Midbrain (tissue), 1 donor: ENCODE measurements around the gene PGBD2.
"Not testable (repeated sequence)": the region's sequence is repeated elsewhere in the genome, so short reads cannot be mapped to it uniquely, and the experiment has no call there.

Experiments
- DNase-seq: peaks from one replicate; lab custom pipeline; 2025; lab: John Stamatoyannopoulos, UW

The PGBD2 gene

DNA sequence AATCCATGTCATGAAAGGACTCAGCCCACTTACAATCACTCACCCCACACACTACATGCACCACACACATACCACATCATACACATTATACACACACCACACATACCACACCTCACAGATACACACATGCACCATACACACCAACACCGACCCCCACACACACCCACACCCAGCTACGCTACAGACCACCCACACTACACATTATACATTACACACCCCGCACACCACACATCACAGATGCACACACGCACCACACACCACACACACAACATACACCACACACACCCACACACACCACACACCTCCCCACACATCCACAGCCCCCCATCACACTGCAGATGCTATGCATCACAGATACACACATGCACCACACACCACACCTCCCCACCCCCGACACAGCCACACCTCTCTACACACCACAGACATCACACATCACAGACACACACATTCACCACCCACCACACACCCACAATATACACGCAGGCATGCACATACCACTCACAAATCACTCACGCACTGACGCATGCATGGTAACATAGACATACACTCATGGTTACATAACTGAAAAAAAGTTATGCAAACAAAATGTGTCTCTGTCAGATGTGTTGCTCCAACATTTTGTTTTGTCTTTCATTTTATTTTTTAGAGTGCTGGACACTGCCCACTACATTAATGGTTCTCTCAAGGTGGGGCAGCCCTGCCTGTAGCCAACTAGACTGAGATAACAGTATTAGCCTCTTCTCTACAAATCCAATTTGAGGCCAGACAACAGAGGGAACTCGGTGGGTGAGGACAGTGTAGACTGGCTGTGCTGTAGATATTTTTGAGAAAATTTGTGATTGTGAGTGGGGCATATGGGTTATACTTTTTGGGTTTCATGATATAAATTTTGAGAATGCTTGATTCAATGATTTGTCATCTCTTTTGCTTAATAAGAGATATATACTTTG, 15.2 kb upstream of the PGBD2 start:
- DNase-seq = no peak

- no peak for DNase-seq
Observed at GRCh38 chr1:248891758-248892157, 14.3 kb upstream of the PGBD2 start.

DNA sequence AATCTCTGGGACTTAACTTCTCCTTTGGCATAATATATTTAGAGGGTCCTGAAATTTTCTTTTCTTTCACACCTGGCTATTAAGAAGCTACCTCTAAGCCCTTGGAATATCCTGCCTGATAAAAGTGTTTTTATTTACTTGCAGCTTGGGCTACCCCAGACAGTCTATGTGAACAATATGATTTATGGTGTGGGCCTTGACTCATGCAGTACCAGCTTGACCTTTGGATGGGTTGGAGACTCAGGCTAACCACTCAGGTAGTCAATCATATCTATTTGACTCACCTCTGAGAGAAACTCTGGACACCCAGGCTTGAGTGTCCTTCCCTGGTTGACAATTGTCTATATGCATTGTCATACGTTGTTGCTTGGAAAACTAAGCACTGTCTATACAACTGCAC, 13.4 kb upstream of the PGBD2 start:
- no peak for DNase-seq

DNA sequence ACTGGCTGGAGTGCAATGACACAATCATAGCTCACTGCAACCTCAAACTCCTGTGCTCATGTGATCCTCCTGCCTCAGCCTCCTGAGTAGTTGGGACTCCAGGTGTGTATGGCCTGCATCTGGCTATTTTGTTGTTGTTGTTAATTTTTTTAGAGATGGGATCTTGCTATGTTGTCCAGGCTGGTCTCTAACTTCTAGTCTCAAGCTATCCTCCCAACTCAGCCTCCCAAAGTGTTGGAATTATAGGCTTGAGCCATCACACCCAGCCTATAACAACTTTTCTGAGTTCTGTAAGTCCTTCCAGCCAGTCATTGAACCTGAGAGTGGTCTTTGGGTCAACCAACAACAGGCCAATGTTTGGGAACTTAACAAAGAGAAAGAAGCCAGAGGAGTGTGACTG, 11.2 kb upstream of the PGBD2 start:
- DNase-seq = no peak

DNA sequence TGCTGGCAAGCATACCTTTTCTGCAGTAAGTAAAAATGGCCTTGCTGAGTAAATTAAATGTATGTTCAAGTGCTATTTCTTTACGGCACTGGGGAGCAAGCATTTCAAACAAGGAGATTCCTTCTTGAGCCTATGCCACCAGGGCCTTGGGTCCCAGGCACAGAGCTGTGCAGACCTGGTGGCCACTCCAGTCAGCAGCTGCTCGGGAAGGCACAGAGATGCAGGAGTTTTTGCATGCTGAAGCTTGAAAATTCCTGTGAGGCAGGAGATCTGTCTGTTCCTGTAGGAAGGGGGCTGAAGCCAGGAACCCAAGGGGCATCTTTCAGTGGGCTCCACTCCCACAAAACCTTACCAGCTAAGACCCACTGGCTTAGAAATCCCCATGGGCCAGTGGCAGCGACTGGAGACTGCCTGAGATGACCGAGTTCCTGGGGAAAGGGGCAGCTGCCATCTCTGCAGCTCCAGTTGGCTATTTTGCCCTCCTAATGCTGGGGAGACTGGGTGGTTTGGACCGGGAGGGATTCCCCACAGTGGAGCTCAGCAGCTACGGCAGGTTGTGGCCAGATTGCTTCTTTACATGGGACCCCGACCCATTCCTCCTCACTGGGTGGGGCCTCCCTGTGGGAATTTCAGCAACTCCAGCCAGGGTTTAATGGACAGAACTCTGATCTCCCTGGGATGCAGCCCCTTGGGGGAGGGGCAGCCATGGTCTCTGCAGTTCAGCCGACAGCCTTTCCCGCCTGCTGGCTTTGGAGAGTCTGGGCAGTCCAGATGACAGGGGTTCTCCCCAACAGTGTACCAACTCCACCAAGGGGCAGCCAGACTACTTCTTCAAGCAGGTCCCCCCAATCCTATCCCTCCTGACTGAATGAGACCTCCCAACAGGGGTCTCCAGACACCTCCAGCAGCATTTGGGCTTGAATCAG, 8.4 kb upstream of the PGBD2 start:
- no peak for DNase-seq

- no peak for DNase-seq
Observed at GRCh38 chr1:248900637-248901036, 5.4 kb upstream of the PGBD2 start.

DNA sequence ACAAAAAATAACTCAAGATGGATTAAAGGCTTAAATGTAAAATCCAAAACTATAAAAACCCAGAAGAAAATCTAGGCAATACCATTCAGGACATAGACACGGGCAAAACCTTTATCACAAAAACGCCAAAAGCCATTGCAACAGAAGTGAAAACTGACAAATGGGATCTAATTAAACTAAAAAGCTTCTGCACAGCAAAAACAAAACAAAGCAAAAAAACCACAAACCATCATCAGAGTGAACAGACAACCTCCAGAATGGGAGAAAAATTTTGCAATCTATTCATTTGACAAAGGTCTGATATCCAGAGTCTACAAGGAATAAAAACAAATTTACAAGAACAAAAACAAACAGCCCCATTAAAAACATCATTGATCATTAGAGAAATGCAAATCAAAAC, 4.5 kb upstream of the PGBD2 start:
- DNase-seq = no peak

GRCh38 chr1:248904437-248905216, 1.4 kb upstream of the PGBD2 start:
- no peak for DNase-seq

DNA sequence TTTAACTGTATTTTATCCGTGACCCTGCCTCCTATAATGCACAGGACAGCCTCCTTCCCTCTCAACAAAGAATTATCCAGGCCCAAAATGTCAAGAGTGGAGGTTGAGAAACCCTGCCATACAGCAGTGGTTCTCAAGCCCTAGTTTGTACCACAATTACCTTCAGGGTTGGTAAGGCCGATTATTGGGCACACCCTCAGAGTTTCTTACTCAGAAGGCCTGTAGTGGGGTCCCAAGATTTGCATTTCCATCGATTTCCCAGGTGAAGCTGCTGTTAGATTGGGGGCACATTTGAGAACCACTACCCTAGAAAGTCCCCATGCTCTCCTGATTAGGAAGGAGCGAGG, 400 bp upstream of the PGBD2 start:
- DNase-seq = no peak

- DNase-seq = no peak
Observed at GRCh38 chr1:248906753-248907661, 972 bp downstream of the PGBD2 start.

DNA sequence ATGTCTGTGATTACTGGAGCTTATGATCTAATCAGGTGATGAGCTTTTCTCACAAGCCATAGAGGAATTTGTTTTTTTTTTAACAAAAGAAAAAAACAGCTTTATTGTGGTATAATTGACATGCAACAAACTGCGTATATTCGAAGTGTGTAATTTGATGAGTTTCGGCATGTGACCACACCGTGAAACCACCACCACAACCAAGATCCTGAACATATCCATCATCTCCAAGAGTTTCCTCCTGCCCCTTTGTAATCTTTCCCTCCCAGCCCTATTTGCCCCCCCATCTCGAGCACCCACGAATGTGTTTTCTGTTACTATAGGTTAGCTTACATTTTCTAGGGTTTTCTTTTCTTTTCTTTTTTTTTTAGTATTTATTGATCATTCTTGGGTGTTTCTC, 4.7 kb downstream of the PGBD2 start:
- no peak for DNase-seq

DNA sequence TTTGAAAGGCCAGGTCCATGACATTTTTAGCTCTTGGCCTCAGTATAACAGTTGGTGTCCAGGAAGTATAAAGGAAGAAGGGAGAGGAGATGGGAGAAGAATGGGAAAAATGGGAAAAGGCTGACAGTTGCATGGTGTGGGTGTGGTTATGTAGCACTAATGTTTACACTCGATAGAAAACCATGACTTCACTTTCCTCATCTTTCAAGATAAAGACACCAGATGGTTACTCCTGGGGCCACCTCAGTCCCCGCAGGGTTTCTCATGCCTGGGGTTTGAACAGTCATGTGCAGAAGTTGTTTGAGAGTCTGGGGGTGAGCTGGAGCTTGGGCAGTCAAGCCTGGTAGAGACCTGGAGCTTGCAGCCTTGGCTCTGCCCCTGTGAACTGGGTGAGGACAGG, 7.9 kb downstream of the PGBD2 start:
- DNase-seq = no peak

DNA sequence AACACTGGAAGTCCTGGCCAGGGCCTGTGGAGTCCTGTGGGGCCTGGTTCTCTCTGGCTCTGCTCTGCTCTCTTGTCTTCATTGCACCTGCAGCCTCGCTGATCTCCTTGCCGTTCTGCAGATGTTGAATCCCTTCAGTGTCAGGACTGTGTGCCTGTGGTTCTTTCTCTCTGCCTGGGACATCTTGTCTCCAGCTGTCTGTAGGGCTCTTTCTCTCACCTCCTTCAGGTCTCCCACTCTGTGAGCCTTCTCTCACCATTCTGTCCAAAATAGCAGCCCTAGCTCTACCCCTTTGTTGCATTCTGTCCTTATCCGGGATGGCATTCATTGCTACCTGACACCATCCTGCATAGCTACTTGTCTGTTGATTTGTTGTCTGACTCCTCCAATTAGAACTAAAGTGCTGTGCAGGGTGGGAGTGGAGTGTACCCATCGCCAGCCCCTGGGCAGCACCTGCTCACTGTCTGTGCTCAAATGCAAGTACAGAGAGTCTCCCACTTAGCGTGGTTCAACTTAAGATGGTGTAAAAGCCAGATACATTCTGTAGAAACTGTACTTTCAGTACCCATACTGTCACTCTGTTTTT, 8.9 kb downstream of the PGBD2 start:
- no peak for DNase-seq

DNA sequence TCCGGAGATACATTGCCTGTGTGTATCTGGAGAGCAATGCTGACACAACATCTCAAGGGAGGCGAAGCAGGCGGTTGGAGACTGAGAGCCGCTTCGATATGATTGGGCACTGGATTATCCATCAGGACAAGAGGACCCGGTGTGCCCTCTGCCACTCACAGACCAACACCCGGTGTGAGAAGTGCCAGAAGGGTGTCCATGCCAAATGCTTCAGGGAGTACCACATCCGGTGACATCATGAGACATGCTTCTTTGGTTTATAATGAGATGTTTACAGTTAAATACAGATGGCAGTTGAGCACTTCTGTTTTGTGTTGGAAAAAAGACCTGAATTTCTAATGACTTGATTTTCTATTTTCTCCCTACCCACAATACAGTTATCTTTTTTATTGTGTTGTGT, 12.1 kb downstream of the PGBD2 start:
- no peak for DNase-seq

GRCh38 chr1:248923352-248924338, 17.6 kb downstream of the PGBD2 start:
- DNase-seq = no peak

GRCh38 chr1:248924696-248925532, 18.9 kb downstream of the PGBD2 start:
- peak; percentile 44 for DNase-seq

DNA sequence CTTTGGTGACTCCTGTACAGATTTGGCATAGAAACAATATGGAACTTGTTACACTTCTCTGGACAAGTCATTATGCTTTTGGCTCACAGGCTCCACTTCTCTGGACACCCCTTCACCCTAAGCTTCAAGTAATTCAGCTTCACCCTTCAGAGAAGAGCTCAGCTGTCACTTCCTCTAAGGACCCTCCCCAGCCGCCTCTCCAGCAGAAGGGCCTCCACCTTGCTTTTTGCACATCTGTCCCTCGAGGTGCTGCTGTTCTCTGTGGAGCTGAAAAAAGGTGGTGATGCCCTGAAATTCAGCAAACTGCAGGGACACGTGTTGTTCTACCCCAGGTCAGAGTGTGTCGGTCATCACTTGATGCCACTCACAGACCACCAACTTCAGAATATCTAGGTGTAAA, 19.8 kb downstream of the PGBD2 start:
- DNase-seq = not testable (repeated sequence)

DNA sequence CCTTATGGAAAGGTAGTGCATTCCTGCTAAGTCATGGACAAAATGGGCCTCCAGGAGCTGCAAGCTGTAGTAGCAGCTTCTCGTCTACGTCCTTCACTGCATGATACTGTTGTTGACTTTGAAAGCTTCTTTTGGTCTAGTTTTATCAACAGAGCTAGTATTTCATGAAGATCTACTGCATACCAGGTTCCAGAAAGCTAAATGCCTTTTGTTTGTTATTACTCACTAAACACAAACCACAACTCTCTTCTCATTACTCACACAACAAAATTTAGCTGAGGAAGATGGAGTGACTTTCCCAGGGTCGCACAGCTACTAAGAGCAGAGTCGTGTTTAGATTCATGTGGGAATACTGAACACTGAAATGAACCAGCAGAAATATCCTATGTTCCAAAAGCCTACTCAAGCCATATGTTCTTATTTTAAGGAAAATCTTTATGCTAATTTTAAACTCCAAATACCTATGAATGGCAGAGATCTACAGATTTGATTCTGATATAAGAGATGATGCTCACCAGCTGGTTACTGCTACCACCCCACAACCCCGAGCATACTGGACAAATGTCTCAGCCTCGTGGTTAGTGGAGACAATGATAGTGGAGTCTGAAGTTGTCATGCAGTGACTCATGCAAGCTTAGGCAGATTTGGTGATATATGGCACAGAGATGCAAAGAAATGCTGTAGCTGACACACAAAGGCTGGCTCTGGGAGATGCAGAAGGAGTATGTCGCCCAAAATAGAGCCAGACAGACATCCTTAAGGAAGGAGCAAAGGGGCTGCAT, 20.6 kb downstream of the PGBD2 start:
- no peak for DNase-seq
